Esophagus squamous epithelium (tissue), 5 donors: ENCODE measurements around the gene TTC6. TPM values are rescaled to one million over a fixed set of nuclear protein-coding genes. Genes with fewer than 3 reads are reported as not detected.

Experiments
- DNase-seq: peaks from one replicate; lab custom pipeline; 2025; lab: John Stamatoyannopoulos, UW
- H3K27ac ChIP-seq, 4 donors: fragments of 200-600 bp; sonication (generic); one replicate each; pipeline ENCODE4 v1.5.1; 2016 to 2019; ENCODE audit warnings: mild to moderate bottlenecking in 1 of 4
- H3K27me3 ChIP-seq, 4 donors: fragments of 200-600 bp; sonication (generic); 1 replicate in 3 of 4; 2 replicates in 1 of 4; pipeline versions ENCODE4 v1.5.1 to v1.6.0; 2017 to 2021; ENCODE audit warnings: antibody characterized with exemption in 1 of 4
- H3K36me3 ChIP-seq, 3 donors: fragments of 200-600 bp; sonication (generic); one replicate each; pipeline ENCODE4 v1.5.1; 2016 to 2019
- H3K4me1 ChIP-seq, 3 donors: fragments of 200-600 bp; sonication (generic); one replicate each; pipeline ENCODE4 v1.5.1; 2017 to 2019
- H3K4me3 ChIP-seq, 4 donors: fragments of 200-600 bp; sonication (generic); 1 replicate in 3 of 4; 2 replicates in 1 of 4; pipeline ENCODE4 v1.5.1; 2016 to 2019; ENCODE audit warnings: mild to moderate bottlenecking in 2 of 4, moderate library complexity in 1 of 4
- H3K9me3 ChIP-seq, 3 donors: fragments of 200-600 bp; sonication (generic); one replicate each; pipeline ENCODE4 v1.5.1; 2016 to 2019
- CTCF ChIP-seq, 6 experiments: fragments of 450-650 bp in 4 of 6; fragments of 200-600 bp in 2 of 6; sonication (generic) in 2 of 6; IDR thresholded peaks; one replicate each; pipeline ENCODE4 v1.5.1; 2016 to 2019; ENCODE audit warnings: antibody characterized with exemption in 6 of 6, mild to moderate bottlenecking in 4 of 6, moderate library complexity in 4 of 6
- POLR2A ChIP-seq, 4 donors: fragments of 450-650 bp; IDR thresholded peaks; one replicate each; pipeline ENCODE4 v1.6.1; 2017; ENCODE audit warnings: antibody characterized with exemption in 4 of 4, mild to moderate bottlenecking in 4 of 4, moderate library complexity in 3 of 4
- WGBS, 2 donors: methylation state at CpG; one replicate each; pipeline ENCODE4 v1.1.5; 2018; 5-methylcytosine and 5-hydroxymethylcytosine counted together
- intact Hi-C: fragments of 100-400 bp; cut with DNase I; formaldehyde crosslinking; loops from one replicate; pipeline ENCODE4 v1.15.0; 2022
- total RNA-seq, 4 donors: library from RNA; depleted of rRNA; stranded (reverse); fragments of >200 nt; gene quantifications; one replicate each; pipeline ENCODE4 v1.1.0, GENCODE V29; 2016
- donor health status: DM: yes; HTN: yes; CAD: no.

Gene TTC6
- total RNA-seq, 4 donors from 2014 or later = 0.82 to 8.4 (median 3.5) TPM

- intact Hi-C loops = no loop called here
- Histone ChIP-seq H3K36me3 (no peaks in the 10 kb centered on the region), H3K4me1 (peaks cover 5 to 70% (median 14%) of the 10 kb centered on the region in 3 donors), H3K9me3 (no peaks in the 10 kb centered on the region), H3K4me3 (peak overlapping the region; percentile 58 to 72 (median 62)), H3K27me3 (peaks cover 0 to 100% (median 23%) of the 10 kb centered on the region in 4 donors), H3K27ac (peak overlapping the region; percentile 84 to 95 (median 90))
- DNase-seq = no peak
- WGBS, 2 donors = 4% methylated on average over 19 of the region's 63 CpGs; no CpG with 5 or more reads in 1 of the 2 donors
- TF ChIP-seq POLR2A (IDR thresholded peaks at IDR 0.05) (no peak), CTCF (IDR thresholded peaks at IDR 0.05) (no peak)
These were observed 7.4 kb upstream of the TTC6 start for GRCh38 chr14:37587881-37588666.

GRCh38 chr14:37588667-37588955, 6.8 kb upstream of the TTC6 start:
- H3K36me3 ChIP-seq = no peaks in the 10 kb centered on the region
- no peaks in the 10 kb centered on the region for H3K9me3 ChIP-seq
- H3K4me1 ChIP-seq = peaks cover 5 to 66% (median 14%) of the 10 kb centered on the region in 3 donors
- WGBS, 2 donors = 11 to 14% methylated on average over 5 to 6 of the region's 6 CpGs
- no peak for DNase-seq
- no peak for TF ChIP-seq CTCF (IDR thresholded peaks at IDR 0.05)
- TF ChIP-seq POLR2A (IDR thresholded peaks at IDR 0.05) = no peak
- H3K4me3 ChIP-seq = peak overlapping the region; percentile 58 to 72 (median 62)
- peak overlapping the region; percentile 84 to 95 (median 90) for H3K27ac ChIP-seq
- intact Hi-C loops = no loop called here
- peaks cover 0 to 100% (median 24%) of the 10 kb centered on the region in 4 donors for H3K27me3 ChIP-seq

GRCh38 chr14:37588956-37589714, 6.3 kb upstream of the TTC6 start:
- H3K27ac ChIP-seq = peak overlapping the region; percentile 84 to 95 (median 90)
- intact Hi-C loops = no loop called here
- TF ChIP-seq POLR2A (IDR thresholded peaks at IDR 0.05) (no peak), CTCF (IDR thresholded peaks at IDR 0.05) (no peak)
- 9% methylated on average over 9 to 15 of the region's 16 CpGs for WGBS, 2 donors
- H3K9me3 ChIP-seq = no peaks in the 10 kb centered on the region
- H3K36me3 ChIP-seq = no peaks in the 10 kb centered on the region
- no peak for DNase-seq
- H3K27me3 ChIP-seq = peaks cover 0 to 100% (median 24%) of the 10 kb centered on the region in 4 donors
- H3K4me1 ChIP-seq = peaks cover 5 to 65% (median 12%) of the 10 kb centered on the region in 3 donors
- H3K4me3 ChIP-seq = peak overlapping the region; percentile 58 to 72 (median 62)

- TF ChIP-seq CTCF (IDR thresholded peaks at IDR 0.05) (no peak), POLR2A (IDR thresholded peaks at IDR 0.05) (no peak)
- H3K4me3 ChIP-seq = peak overlapping the region; percentile 58 to 72 (median 62)
- H3K4me1 ChIP-seq = peaks cover 4 to 63% (median 5%) of the 10 kb centered on the region in 3 donors
- H3K36me3 ChIP-seq = no peaks in the 10 kb centered on the region
- peaks cover 0 to 100% (median 19%) of the 10 kb centered on the region in 4 donors for H3K27me3 ChIP-seq
- WGBS, 2 donors = 9 to 11% methylated on average over 6 of the region's 6 CpGs
- no peak for DNase-seq
- H3K9me3 ChIP-seq = no peaks in the 10 kb centered on the region
- intact Hi-C loops = loop anchor here (5.0 kb wide), 1 partner anchor 343 kb away; no protein-coding TSS in a partner anchor
- peak overlapping the region; percentile 79 to 95 (median 90) for H3K27ac ChIP-seq
These were observed 5.6 kb upstream of the TTC6 start for GRCh38 chr14:37589715-37590427.
